HG03097 (cell line): ENCODE measurements around the gene MTCH1.

Experiments used
- ATAC-seq: cut with Tn5 transposase; IDR thresholded peaks from one replicate; pipeline ENCODE4 v1.9.1; 2021; ENCODE audit not compliant: unreplicated experiment, low FRiP score

Gene MTCH1

DNA sequence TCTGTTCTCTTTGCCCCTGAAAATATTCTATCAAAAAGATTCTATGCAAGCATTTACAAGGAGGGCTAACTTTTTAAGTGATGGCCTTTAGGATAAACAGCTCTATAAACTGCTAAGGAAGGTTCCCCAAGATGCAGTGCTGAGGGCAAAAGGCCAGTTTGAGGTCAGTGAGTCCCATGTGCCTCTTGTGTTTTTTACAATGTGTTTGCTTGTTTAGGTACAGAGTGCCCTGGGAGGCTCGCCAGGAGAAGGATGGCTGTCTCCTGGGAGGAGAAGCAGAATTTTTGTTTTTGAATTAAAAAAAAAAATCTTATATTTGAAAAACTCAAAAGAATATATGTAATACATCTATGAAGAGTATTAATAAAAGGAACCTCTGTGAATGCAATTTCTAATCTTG lies 12.8 kb downstream of the MTCH1 start:
- no peak for ATAC-seq

DNA sequence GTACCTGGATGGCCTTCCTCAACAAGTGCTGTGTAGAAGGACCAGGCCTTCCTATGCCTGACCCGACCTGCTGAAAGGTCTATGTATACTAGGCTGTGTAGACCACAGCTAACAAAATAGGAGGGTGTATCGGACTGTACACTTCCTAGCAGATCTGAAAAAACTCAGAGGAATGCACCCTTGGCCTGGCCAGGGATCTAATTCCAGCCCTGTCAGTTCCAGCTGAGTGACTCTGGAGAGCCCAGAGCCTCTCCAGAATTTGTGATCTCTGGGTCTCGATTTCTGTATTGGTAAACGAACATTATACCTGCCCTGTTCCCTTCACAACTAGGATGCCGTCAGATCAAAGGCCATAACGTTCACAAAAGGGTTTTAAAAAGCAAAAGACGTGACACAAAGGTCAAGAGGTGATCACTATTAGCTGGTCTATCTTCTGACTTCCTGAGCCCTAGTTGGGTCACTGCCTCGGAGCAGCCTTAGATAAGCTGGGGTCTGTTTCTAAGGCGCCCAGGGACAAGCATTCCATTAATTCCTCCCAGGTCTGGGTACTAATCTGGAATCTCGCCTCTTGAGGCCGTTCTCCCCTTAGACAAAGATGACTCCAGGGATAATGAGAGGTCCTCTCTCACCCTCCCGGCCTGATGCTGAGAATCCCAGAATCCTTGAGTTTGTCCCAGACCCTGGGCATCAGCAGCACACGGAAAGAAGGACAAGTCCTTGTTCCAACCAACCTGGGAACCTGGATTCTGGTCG lies 13.9 kb downstream of the MTCH1 start:
- no peak for ATAC-seq

DNA sequence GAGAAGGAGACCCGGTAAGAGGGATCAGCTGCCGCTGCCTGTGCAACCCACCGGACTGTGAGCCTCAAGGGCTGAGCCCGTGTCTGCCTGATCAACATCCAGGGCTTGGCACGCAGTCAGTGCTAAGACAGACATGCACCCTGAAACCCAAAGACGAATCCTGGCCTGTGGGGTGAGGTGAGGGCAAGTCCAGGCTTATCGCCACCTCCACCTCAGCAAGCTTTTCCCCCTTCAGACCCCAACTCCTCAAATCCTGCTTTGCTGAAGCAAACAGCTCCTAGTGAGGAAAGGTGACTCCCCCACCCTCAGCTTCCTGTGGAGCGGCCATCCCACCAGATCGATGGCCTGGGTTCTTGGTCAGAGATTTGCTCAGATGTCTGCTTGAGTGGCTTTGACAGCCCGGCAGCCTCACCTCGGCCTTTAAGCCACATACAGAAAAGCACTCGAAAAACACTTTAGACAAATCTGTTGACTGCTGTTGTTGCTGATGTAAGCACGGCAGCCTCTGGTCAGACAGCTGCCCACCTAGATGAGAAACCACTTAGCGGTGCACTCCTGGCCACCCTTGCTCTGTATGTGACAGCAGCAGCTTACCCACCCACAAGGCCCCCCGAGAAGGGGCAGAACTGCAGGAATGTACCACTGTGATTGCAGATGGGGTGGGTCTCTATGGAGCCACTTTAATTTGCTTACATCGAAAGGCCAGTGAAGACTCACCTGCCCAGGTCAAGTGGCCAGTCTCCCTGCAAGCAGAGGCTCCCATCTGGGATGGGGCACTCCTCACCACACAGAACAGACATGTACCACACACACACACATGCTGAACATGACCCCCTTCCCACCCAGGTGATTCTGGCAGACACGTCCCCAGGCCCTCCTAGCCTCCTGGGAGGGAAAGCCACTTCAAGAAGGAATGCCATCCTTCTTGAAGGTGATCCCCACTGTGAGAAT lies 14.8 kb downstream of the MTCH1 start:
- ATAC-seq, result no peak

DNA sequence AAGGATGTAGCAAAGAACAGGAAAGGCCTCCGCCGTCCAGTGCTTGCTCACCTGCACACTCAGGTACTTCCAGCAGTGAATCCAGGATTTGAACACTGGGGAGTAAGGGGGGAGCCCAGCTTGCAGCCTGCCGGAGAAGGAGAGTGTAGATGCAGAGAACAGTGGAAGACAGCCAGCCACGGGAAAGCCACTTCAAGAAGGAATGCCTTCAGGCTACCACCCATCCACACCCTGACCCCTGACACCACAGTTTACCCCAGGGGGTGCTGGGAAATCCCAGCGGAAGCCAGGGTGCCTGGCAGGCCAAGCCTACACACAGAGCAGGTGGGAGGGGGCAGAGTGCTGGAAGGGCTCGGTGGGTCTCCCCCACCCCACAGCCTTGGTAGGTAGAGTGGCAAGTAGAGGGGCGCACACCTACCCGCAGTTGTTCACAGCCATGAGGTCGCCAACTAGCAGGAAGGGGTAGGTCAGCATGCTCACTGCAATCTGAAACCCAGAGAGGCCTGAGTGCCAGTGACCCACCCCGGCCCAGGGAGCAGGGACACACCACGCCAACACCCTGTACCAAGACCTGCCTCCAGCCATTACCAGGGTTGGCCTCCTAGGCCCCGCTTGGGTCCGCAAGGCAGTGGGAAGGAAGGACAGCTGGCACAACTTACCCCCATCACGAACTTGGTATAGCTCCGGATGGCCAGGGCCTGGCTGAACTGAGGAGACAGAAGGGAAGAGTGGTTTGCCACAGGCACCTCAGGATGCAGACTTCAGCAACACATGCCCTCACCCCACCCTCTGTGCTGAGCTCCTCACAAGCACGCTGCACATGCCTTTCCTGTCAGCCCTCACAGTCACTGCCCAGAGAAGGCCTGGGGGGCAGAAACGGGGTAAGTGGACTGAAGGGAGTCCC lies 15.8 kb downstream of the MTCH1 start:
- ATAC-seq, result no peak

DNA sequence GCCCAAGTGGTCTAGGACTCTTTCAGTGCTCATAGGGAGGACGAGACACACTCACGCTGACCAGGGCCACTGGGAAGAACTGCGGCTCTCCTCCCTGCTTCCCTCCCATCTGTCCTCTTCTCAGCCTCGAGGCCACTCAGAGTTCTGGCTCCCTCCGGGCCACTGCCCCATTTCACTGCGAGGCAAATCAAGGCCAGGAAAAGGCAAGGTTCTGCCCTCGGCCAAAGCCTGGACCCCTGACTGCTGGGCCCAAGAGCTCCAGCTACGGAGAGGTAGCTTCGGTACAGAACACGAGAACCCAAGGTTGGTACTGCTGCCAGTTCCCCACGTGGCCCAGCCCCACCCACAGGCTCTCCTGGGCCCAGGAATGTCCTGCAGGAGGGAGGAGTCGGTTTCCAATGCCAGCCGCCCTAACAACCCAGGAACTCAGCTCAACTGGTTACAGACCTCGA lies 16.7 kb downstream of the MTCH1 start:
- ATAC-seq, result no peak

DNA sequence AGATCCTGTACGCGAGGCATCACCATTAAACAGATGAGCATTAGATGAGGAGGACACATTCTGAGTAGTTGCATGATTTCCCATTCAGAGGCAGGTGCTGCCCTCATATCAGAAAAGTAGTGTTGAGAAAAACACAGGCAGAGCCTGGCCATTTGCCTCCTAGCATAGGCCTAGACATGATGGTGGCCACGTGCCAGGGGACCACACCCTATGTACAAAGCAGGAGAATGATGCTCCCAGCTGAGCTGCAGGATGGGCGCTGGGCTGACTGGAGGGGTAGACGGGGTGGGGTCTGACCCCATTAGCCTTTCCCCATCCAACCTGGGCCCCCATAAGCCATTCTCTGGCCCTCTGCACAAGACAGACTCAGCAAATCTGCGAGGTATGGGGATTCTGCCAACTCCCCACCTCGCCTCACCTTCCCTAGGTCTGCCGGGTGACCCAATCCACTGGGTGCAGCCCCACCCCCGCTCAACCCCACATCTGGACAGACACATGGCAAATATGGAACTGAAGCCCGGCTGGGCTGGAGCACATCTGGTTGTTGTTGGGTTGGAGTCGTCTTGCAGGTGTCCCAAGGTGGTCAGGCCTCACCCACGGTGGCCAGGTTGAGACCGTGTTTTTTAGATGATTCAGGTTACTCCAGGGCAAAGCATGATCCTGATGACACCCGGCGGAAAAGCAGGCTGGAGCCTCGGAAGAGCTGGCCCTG lies 17.6 kb downstream of the MTCH1 start:
- no peak for ATAC-seq

DNA sequence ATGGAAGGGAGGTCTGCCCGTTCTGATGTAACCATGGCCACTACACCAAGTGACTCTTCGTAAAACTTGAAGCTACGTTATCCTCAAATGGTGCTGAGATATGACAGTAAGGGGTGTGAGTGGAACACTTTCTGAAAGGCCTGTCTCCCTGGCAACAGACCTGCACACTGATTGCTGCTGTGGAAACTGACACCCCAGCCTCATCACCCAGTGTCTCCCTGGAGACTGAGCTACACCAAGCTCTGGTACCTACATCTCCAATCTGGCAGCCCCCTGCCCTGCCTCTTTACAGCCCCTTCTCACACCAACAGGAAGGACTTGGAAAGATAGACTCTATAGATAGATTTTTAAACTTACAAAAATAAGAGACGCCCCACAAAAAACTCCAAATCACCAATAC lies 18.2 kb downstream of the MTCH1 start:
- no peak for ATAC-seq

DNA sequence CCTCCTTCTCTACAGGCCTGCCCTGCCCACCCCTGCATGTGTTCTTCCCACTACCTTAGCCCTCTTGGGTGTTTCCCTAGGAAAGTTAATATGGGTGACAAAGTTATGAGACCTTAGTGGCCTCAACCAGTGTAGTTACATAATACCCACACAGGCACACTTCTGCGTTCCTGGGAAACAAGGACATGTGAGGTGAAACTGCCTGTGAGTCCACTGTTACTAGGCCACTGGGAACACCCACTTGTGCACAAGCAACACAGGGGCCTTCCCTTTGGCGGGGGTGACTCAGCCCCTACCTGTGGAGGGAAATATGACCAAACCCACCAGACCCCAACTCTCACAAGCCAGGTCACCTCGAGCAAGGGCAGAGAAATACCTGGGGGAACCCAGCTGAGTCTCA lies 18.7 kb downstream of the MTCH1 start:
- no peak for ATAC-seq

DNA sequence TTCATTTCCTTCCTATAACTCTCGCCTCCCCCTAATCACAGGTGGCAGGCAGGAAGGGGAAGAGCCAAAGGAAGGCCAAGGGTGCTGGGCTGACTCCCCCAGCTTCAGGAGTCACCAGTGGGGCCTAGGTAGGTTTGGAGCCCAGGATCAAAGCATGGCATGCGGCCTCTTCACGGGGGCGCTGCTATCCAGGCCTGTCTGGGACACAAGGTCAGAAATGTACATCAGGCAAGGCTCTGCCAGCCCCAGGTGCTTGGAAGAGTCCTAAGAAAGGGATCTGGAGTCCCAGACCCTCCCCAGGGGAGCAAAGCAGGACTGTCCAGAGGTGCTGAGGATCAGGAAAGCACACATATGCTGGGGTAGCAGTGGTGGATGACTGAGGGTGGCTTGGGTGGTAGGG lies 21.1 kb downstream of the MTCH1 start:
- ATAC-seq, result no peak

DNA sequence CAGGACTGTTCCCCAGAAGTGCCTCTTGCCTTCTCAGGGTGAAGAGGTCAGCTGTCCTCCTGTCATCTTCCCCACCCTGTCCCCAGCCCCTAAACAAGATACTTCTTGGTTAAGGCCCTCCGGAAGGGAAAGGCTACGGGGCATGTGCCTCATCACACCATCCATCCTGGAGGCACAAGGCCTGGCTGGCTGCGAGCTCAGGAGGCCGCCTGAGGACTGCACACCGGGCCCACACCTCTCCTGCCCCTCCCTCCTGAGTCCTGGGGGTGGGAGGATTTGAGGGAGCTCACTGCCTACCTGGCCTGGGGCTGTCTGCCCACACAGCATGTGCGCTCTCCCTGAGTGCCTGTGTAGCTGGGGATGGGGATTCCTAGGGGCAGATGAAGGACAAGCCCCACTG lies 21.6 kb downstream of the MTCH1 start:
- ATAC-seq, result no peak

DNA sequence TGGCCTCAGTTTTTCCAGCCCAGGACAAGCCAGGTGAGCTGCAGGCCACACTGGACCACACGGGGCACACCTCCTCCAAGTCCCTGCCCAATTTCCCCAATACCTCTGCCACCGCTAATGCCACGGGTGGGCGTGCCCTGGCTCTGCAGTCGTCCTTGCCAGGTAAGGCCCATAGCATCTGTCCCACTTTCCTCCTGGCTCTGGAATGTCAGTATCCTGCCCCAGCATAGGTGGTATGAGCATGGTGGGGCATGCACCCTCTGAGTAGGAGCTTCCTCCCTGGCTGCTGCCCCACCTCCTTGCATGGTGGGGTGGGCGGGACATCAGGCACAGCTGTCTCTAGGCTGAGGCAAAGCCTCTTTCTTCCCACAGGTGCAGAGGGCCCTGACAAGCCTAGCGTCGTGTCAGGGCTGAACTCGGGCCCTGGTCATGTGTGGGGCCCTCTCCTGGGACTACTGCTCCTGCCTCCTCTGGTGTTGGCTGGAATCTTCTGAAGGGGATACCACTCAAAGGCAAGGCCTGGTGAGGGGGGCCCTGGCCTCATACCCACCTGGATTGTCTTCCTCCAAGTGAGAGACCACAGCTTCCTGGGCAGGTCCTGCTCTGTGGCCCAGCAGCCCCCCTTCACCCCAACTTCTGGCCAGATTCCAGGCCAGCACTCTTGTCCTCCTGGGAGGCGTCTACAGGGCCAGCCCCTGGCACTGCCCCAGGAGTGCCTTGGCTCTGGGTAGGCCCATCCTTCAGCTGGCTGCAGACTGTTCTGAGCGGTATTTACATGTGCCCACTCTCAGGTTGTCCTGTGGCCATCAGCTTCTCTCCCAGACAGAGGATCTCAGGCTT lies 22.3 kb downstream of the MTCH1 start:
- ATAC-seq, result no peak

DNA sequence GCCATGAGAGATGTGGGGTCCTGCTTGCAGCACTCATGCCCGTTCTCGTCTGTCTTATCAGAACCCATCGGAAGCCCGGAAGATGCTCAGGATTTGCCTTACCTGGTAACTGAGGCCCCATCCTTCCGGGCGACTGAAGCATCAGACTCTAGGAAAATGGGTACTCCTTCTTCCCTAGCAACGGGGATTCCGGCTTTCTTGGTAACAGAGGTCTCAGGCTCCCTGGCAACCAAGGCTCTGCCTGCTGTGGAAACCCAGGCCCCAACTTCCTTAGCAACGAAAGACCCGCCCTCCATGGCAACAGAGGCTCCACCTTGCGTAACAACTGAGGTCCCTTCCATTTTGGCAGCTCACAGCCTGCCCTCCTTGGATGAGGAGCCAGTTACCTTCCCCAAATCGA lies 23.1 kb downstream of the MTCH1 start:
- ATAC-seq, result no peak

DNA sequence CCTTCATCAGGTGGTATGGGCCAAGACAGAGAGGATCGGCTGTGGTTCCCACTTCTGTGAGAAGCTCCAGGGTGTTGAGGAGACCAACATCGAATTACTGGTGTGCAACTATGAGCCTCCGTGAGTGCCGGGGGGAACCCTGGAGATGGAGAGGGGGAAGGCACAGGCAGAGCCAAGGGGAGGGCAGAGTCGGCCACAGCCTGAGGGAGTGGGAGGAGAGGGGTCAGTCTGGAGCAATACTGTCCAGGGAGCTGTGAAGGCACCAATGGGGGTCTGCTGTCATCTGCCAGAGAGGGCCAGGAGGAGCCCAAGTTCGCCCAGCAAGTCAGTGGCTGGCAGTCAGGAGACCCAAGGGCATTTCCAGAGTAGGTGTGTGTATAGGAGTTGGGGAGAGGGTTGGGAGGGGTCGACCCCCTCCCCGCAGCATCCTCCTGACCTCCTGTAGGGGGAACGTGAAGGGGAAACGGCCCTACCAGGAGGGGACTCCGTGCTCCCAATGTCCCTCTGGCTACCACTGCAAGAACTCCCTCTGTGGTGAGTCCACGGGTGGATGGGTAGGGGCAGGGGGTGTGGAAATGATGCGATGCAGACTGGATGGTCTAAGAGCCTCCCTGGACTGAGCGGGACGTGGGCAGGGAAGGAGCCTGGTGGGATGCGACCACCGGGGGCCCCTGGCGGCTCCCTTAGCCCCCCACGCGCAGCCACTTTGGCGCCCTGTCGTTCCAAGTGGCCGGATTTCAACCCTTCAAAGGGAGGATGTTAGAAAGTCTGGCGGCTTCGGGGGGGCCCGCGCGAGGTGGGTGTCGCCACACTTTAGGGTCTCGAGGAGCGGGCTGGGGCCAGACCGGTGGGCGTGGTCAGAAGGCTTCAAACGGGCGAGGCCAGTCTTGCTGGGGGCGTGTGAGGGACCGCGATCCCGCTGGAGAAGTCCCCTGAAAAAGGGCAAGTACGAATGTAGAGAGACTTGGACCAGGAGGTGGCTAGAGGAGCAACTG lies 24.3 kb downstream of the MTCH1 start:
- no peak for ATAC-seq

DNA sequence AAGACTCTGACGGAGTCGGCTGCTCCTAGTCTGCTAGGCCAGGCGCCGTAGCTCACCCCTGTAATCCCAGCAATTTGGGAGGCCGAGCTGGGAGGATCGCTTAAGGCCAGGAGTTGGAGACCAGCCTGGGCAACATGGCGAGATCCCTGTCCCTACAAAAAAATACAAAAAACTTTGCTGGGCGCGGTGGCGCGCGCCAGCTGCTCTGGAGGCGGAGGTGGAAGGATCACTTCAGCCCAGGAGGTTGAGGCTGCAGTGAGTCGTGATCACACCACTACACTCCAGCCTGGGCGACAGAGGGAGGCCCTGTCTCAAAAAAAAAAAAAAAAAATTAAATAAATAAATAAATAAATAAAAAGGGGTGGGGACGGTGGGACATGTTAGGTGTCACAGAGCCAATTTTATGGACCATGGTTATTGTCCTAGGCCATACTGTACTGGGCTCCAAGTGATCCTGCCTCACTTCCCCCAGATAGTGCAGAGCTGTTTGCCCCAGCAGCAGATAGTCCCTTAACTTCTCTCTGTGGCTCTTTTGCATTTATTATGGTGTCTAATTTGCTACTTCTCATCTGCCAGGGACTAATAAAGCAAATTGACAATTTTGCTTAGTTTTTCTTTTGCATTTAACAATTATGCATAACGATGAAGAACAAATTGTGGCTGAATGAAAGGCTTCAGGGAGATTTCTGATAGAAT lies 26.3 kb downstream of the MTCH1 start:
- no peak for ATAC-seq

DNA sequence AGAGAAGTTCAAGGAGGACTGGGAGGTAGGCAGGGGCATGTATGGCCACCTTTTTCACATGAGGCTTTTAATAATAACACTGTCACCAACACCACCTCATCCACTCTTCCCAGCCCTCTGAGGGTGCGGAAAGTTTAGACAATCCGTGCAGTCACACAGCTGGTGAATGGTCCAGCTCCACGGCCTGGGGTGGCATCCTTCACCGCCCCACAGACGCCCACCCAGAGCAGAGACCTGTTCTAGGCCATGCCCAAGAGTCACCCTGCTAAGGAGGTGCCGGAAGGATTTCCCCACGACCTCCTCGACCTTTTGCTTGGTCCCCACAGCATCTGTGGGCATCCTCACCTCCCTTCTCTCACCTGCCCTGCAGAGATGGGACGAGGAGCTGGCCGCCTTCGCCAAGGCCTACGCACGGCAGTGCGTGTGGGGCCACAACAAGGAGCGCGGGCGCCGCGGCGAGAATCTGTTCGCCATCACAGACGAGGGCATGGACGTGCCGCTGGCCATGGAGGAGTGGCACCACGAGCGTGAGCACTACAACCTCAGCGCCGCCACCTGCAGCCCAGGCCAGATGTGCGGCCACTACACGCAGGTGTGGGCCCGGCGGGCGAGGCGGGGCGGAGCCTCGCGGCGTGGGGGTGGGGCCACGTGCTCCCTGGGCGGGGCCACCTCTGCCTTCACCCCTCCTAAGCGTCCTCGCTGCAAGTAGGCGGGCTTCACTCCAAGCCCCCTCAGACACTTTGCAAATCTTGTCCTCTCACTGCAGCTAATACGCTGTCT lies 27.0 kb downstream of the MTCH1 start:
- no peak for ATAC-seq

DNA sequence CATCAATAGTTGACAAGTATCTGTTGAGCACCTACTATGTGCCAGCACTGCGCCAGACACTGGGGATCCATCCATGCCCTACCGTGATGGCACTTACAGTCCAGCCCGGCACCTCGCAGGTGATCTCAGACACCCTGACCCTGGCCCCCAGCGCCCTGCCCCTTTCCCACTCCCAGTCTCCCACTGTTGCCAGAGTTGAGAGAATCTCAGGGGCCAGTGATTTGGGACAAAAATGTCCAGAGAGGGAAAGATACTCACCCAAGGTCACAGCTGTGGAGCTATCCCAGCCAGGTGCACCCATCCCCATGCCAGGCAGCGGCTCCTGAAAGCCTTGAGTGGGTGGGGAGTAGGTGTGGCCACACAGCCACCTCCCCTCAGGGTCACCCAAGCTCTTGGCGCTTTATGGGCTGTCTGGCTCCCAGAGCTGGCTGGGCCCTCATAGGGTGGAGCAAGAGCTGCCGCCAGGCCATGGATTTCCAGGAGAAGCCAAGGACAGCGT lies 28.2 kb downstream of the MTCH1 start:
- no peak for ATAC-seq

DNA sequence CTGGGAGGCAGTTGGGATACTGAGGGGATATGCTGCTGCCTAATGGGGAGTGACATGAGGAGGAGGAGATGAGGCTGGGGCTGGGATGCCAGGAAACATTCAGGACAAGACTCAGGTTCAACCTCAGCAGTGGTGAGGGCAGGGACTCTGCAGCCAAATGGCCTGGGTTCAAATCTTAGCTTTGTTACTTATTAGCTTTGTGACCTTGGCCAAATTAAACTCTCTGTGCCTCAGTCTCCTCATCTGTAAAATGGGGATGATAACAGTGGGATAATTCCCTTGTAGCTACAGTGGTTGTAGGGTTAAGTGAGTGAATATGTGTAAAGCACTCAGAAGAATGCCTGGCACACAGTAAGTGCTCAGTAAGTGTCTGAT lies 29.6 kb downstream of the MTCH1 start:
- ATAC-seq, result no peak
